NCI-H1694 treated with DMSO at 0.1 percent for 48 hours (cell line): Measurements from ENCODE around the gene TMEM163.
"Not testable (repeated sequence)": the region's sequence is repeated elsewhere in the genome, so short reads cannot be mapped to it uniquely, and the experiment has no call there.

Experiments
- DNase-seq: peaks from one replicate; lab custom pipeline; 2025; lab: John Stamatoyannopoulos, UW

TMEM163 gene

GRCh38 chr2:134581877-134582546 lies 136.8 kb downstream of the TMEM163 start:
- DNase-seq = no peak

DNA sequence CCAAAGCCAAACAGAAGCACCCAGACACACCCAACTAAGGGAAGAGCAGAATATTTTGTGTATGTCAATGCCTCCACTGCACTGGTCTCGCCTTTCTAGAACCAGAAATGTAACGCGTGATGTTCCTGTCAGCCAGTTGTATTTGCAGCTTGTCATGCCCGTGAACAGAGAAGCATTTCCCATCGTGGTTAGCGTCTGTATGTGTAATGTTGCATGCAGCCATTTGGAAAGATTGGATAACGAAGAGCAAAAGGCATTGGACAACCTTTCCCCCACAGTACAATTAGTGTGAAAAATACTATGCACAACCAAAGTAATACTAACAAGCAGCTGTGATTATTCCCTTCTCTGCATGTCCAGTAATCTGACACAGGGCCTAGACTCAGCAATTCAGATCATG lies 140.5 kb downstream of the TMEM163 start:
- no peak for DNase-seq

DNA sequence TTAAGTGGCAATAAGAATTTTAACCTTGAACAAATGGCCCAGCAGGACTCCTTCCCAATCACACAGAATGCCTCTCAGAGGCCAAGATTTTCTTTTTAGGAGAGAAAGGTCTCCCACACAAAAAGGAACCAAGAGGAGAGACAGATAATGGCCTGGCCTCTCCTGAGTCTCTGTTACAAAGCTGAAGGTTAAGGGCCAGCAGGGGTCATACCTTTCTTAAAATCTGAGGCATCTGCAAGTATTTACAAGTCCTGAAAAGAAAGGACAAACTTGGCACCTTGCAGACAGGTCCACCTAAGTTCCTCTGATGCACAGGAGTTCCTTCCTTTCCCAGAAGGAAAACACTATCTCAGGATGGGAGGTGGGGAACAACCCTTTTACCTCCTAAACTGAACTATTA lies 142.3 kb downstream of the TMEM163 start:
- DNase-seq = no peak

DNA sequence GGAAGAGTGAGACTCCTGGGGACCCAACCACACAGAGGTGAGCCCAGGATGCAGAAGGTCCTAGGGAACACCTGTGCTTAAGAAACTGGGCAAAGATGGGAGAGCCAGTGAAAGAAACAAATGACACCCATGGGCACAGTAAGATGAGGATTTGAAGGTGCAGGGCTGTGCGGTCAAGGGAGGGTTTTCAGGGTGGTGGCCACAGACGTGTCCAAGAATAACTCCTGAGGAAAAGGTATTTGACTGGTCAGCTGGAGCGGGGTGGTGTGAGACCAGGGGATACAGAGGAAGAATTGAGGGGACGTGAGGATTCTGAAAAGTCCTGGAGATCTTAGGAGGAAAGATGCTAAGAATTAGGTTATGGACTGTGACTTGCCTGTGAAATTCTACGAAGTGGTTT lies 142.9 kb downstream of the TMEM163 start:
- DNase-seq = no peak

DNA sequence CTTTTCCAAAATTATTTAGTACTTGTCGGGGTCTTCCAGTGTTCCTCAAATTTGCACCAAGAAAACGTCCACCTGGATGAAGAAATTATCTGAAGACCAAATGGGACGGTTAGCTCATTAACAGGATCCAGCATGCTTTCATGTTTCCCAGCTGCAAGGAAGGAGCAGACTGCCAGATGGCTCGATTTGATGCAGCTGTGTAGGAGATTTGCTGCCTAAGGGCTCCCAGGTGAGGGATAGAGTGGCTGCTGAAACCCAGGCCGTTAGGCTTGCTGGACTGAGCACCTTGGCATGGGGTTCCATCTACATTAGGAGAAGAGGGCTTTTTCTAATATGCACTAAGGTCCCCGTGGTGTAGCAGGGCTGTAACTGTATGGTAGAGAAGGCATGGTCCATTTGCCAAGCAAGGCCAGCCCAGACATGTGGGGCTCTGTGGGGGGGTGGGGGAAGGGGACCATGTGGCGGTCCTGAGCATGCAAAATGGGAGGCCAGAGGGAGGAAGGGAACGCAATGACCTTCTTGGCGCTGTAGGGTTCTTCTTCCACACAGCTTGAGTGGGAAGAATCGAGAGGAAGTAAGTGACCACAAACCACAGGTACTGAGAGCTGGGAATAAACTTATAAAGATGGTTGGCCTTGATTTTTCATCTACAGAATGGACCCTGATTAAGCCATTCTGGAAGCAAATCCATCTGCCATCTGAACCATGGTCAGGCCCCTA lies 144.0 kb downstream of the TMEM163 start:
- peak; percentile 68 for DNase-seq

GRCh38 chr2:134573724-134574123 lies 145.1 kb downstream of the TMEM163 start:
- DNase-seq = no peak

GRCh38 chr2:134573085-134573370 lies 145.8 kb downstream of the TMEM163 start:
- no peak for DNase-seq

- no peak for DNase-seq
These were observed 146.3 kb downstream of the TMEM163 start for GRCh38 chr2:134572314-134573084.

- DNase-seq = no peak
These were observed 148.1 kb downstream of the TMEM163 start for GRCh38 chr2:134570676-134571075.

GRCh38 chr2:134568413-134568812 lies 150.4 kb downstream of the TMEM163 start:
- no peak for DNase-seq

DNA sequence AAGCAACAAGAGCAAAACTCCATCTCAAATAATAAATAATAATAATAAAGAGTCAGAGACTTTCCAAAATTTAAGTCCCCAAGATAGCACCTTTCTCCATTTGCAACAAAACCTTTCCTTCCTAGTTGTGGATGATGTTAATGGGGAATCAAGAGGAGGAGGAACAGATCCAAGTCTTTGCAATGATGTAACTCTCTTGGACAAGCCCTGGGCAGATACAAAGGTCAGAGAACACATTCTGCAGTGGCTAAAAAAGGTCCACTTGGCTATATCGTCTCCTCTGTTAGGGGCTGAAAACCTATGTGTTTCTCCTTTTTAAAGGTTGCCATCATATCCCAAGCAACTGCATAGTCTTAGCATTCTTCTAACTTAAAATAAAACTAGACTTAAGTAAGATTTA lies 151.1 kb downstream of the TMEM163 start:
- DNase-seq = no peak

GRCh38 chr2:134564955-134565354 lies 153.8 kb downstream of the TMEM163 start:
- not testable (repeated sequence) for DNase-seq

DNA sequence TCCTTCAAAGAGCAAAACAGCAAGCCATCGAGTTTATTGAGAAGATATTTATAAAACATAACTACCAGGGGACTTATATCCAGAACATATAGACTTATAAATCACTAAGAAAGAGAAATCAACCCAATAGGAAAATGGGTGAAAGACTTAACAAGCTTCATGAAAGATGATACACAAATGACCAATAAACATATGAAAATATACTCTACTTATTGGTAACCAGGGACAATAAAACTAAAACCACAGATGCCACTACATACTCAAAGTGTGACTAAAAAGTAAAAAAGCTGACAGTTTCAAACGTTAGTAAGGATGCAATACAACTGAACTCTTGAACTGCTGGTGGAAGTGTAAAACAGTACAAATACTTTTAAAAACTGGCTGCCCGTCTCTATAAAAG lies 154.3 kb downstream of the TMEM163 start:
- no peak for DNase-seq

DNA sequence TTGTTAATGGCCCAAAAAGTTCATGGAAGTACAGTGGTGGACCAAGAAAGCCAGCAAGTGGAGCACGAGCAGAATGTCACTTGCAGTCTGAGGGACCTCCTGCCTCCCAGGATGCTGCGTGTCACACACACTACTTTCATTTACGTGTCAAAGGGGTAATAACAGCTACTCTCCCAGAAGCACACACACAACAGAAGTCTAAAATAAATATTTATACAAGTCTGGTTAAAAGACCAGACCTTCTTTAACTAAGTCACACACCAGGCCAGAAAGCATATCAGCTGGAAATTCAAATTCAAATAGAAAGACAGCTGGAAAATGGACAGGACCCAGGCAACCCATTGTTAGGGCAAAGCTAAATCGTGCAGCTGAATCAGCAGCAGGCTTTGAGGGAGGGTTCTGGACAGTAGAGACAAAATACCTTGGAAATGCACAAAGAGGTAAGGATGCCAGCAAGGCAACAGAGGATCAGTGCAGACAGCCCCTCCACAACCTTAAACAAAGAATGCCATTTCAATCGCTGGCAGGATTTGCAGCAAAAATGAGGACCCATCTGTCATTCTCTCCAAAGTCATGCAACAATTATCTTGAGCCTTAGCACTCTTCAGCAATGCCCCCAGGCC lies 160.5 kb downstream of the TMEM163 start:
- DNase-seq = peak; percentile 68

DNA sequence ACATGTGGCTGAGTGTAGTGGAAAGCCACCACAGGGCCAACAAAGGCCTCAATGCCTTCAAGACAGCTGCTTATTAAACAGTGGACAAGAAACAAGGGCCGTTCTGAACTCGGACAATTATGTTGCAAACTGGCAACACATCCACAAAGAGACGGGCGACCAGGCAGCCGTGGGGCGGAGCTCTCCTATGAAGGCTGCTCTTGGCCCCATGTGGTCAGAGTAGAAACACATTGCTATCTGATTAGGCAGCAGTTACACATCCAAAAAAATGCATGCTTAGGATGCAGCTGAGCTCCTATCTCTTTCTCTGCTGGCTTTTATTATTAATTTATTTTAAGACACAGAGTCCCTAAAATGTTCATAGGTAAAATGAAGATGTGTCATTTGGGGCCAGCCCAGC lies 163.4 kb downstream of the TMEM163 start:
- no peak for DNase-seq

- DNase-seq = no peak
These were observed 165.1 kb downstream of the TMEM163 start for GRCh38 chr2:134553657-134554056.

GRCh38 chr2:134550566-134551164 lies 168.1 kb downstream of the TMEM163 start:
- DNase-seq = no peak

DNA sequence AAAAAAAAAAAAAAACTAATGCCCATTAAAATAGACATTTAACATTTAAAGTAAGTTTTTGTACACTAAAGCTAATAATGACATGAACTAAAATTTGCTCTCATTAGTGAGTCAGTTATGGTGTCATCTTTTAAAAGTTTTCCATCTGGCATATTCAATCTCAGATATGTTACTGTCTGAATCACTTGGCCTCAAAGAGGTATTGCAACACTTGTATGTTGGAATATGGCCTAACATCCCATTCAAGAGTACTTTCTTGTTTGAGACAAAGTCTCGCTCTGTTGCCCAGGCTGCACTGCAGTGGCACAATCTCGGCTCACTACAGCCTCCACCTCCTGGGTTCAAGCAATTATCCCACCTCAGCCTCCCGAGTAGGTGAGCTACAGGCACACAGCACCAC lies 169.7 kb downstream of the TMEM163 start:
- no peak for DNase-seq

GRCh38 chr2:134540990-134541389 lies 177.8 kb downstream of the TMEM163 start:
- DNase-seq = no peak

GRCh38 chr2:134539981-134540380 lies 178.8 kb downstream of the TMEM163 start:
- DNase-seq = no peak

DNA sequence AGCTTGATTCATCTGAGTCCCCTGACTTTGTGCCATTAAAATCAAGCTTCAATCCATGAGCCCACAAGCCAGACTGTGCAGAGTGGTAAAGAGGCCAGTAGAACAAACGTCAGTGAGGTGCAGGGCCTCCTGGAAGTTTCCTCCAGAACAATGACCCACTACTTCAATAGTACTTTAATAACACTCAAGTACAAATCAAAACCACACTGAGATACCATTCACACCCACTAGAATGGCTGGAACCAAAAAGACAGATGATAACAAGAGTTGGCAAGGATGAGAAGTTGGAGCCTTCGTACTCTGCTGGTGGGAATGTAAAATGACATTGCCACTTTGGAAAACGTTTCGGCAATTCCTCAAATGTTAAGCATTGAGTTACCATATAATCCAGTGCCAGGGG lies 181.1 kb downstream of the TMEM163 start:
- no peak for DNase-seq

- DNase-seq = no peak
These were observed 181.7 kb downstream of the TMEM163 start for GRCh38 chr2:134537121-134537520.
